ENCODE results near the gene PER1.

- TF ChIP-seq CTCF (conservative IDR thresholded peaks at IDR 0.05; ENCODE audit: low read length) (no peak), EZH2phosphoT487 (IDR thresholded peaks at IDR 0.05; ENCODE audit: borderline replicate concordance, low read depth, low read length) (no peak)
Measured at GRCh38 chr17:8117980-8118768, 34.0 kb downstream of the PER1 start, which contains the start of gene ALOXE3.
